Prostate gland (tissue), 2 donors: ENCODE measurements around the gene GOLGA8M. TPM values are rescaled to one million over a fixed set of nuclear protein-coding genes. Genes with fewer than 3 reads are reported as not detected.
"Not testable (repeated sequence)": the region's sequence is repeated elsewhere in the genome, so short reads cannot be mapped to it uniquely, and the experiment has no call there.

Source experiments
- DNase-seq: peaks from one replicate; pipeline ENCODE4 v3.0.0-alpha.2; 2019; ENCODE audit warnings: low spot score
- H3K27ac ChIP-seq, 2 donors: fragments of 200-600 bp; sonication (generic); 2 replicates each; pipeline ENCODE4 v1.5.1; 2017 to 2019
- H3K27me3 ChIP-seq: fragments of 200-600 bp; sonication (generic); replicated peaks from 2 replicates; pipeline ENCODE4 v1.5.1; 2019; ENCODE audit not compliant: insufficient read depth
- H3K36me3 ChIP-seq, 2 donors: fragments of 200-600 bp; sonication (generic); 1 replicate in 1 of 2; 2 replicates in 1 of 2; pipeline versions ENCODE4 v1.5.1 to v1.8.1; 2017 to 2019
- H3K4me1 ChIP-seq: fragments of 200-600 bp; sonication (generic); replicated peaks from 2 replicates; pipeline ENCODE4 v1.5.1; 2019
- H3K4me3 ChIP-seq, 2 donors: fragments of 200-600 bp; sonication (generic); 2 replicates each; pipeline ENCODE4 v1.5.1; 2017 to 2019
- H3K9me3 ChIP-seq: fragments of 200-600 bp; sonication (generic); 2 replicates; pipeline ENCODE4 v1.5.1; 2017
- WGBS: methylation state at CpG from one replicate; pipeline ENCODE4 v1.1.5; 2018; 5-methylcytosine and 5-hydroxymethylcytosine counted together
- intact Hi-C: fragments of 100-400 bp; cut with DNase I; formaldehyde crosslinking; loops from one replicate; pipeline ENCODE4 v1.14.2; 2022
- small RNA-seq, 2 donors: library from RNA; depleted of rRNA; stranded (forward); fragments of <200 nt; gene quantifications; one replicate each; pipeline ENCODE3, GENCODE V24; 2016
- total RNA-seq, 2 donors: library from RNA; depleted of rRNA; stranded (reverse); fragments of >200 nt; gene quantifications; one replicate each; pipeline ENCODE4 v1.1.0, GENCODE V29; 2016

GOLGA8M gene
- total RNA-seq, 2 donors from 2014 or later, result 1.5 TPM; not detected in 1

GRCh38 chr15:28672122-28672521 is 40.1 kb downstream of the GOLGA8M start:
- H3K4me1 ChIP-seq, H3K27me3 ChIP-seq, DNase-seq, H3K36me3 ChIP-seq, H3K27ac ChIP-seq, intact Hi-C loops, H3K9me3 ChIP-seq, H3K4me3 ChIP-seq: not testable (repeated sequence)
- no CpG with 5 or more reads among the region's 3 CpGs for WGBS

GRCh38 chr15:28666402-28666801 is 45.8 kb downstream of the GOLGA8M start:
- H3K9me3 ChIP-seq, H3K4me3 ChIP-seq, H3K4me1 ChIP-seq, intact Hi-C loops, H3K36me3 ChIP-seq, H3K27ac ChIP-seq, DNase-seq, H3K27me3 ChIP-seq: not testable (repeated sequence)
- no CpG with 5 or more reads among the region's 4 CpGs for WGBS

GRCh38 chr15:28664575-28664974 is 47.6 kb downstream of the GOLGA8M start:
- not testable (repeated sequence) for H3K9me3 ChIP-seq, DNase-seq
- WGBS, result 87% methylated on average over 6 of the region's 6 CpGs

GRCh38 chr15:28663717-28664116 is 48.5 kb downstream of the GOLGA8M start:
- H3K9me3 ChIP-seq, H3K4me1 ChIP-seq, H3K27ac ChIP-seq, H3K36me3 ChIP-seq, DNase-seq, H3K4me3 ChIP-seq, H3K27me3 ChIP-seq, intact Hi-C loops: not testable (repeated sequence)
- no CpG with 5 or more reads among the region's 11 CpGs for WGBS

More at GRCh38 chr15:28664575-28664974, 47.6 kb downstream of the GOLGA8M start:
- intact Hi-C loops, H3K27me3 ChIP-seq, H3K27ac ChIP-seq, H3K36me3 ChIP-seq, H3K4me3 ChIP-seq, H3K4me1 ChIP-seq: not testable (repeated sequence)

GRCh38 chr15:28660750-28661149 is 51.5 kb downstream of the GOLGA8M start:
- H3K4me3 ChIP-seq, H3K9me3 ChIP-seq, H3K27ac ChIP-seq, intact Hi-C loops, H3K27me3 ChIP-seq, DNase-seq, H3K36me3 ChIP-seq, H3K4me1 ChIP-seq: not testable (repeated sequence)
- no CpG with 5 or more reads among the region's 7 CpGs for WGBS

GRCh38 chr15:28656018-28656360 is 56.2 kb downstream of the GOLGA8M start:
- H3K9me3 ChIP-seq, DNase-seq, H3K27ac ChIP-seq, H3K4me1 ChIP-seq, H3K4me3 ChIP-seq, H3K36me3 ChIP-seq, H3K27me3 ChIP-seq, intact Hi-C loops: not testable (repeated sequence)
- no CpG with 5 or more reads among the region's 4 CpGs for WGBS

- H3K36me3 ChIP-seq, H3K4me1 ChIP-seq, H3K9me3 ChIP-seq, H3K27ac ChIP-seq, H3K27me3 ChIP-seq, DNase-seq, intact Hi-C loops, H3K4me3 ChIP-seq: not testable (repeated sequence)
- WGBS, result 88% methylated on average over 9 of the region's 30 CpGs
These were observed 56.7 kb downstream of the GOLGA8M start for GRCh38 chr15:28655329-28656017.

- intact Hi-C loops, H3K4me1 ChIP-seq, H3K36me3 ChIP-seq, H3K27me3 ChIP-seq, H3K27ac ChIP-seq, H3K4me3 ChIP-seq, DNase-seq, H3K9me3 ChIP-seq: not testable (repeated sequence)
- 77% methylated on average over 3 of the region's 11 CpGs for WGBS
These were observed 58.0 kb downstream of the GOLGA8M start for GRCh38 chr15:28654194-28654593.

GRCh38 chr15:28652538-28652937 is 59.7 kb downstream of the GOLGA8M start:
- intact Hi-C loops, DNase-seq: not testable (repeated sequence)

More at GRCh38 chr15:28652538-28652937, 59.7 kb downstream of the GOLGA8M start:
- not testable (repeated sequence) for H3K36me3 ChIP-seq, H3K9me3 ChIP-seq, H3K4me1 ChIP-seq, H3K27ac ChIP-seq, H3K27me3 ChIP-seq, H3K4me3 ChIP-seq
- WGBS, result 92% methylated on average over 10 of the region's 10 CpGs

Small RNA genes within 50 kb of the gene (small RNA-seq; reads per million reads assigned to genes)
- 0 reads per million in 2 donors for gene RN7SL719P

Other genes with a start within 250 kb of the GOLGA8M start
- 1 to 10 TPM in 1 of 2 donors, not detected in 1; 7.9 TPM for gene GOLGA8G, start 179.4 kb downstream of the GOLGA8M start, total RNA-seq
- gene GOLGA6L25, start 158.9 kb downstream of the GOLGA8M start, total RNA-seq, result not detected
- 1 to 10 TPM in 1 of 2 donors, not detected in 1; 2.7 TPM for gene GOLGA6L7, start 136.2 kb upstream of the GOLGA8M start, total RNA-seq
- 10 to 100 TPM in 1 of 2 donors, 1 to 10 TPM in 1; 2.6 to 25.3 TPM for gene APBA2, start 173.6 kb upstream of the GOLGA8M start, total RNA-seq